ENCODE results near the gene NOC4L.

DNA sequence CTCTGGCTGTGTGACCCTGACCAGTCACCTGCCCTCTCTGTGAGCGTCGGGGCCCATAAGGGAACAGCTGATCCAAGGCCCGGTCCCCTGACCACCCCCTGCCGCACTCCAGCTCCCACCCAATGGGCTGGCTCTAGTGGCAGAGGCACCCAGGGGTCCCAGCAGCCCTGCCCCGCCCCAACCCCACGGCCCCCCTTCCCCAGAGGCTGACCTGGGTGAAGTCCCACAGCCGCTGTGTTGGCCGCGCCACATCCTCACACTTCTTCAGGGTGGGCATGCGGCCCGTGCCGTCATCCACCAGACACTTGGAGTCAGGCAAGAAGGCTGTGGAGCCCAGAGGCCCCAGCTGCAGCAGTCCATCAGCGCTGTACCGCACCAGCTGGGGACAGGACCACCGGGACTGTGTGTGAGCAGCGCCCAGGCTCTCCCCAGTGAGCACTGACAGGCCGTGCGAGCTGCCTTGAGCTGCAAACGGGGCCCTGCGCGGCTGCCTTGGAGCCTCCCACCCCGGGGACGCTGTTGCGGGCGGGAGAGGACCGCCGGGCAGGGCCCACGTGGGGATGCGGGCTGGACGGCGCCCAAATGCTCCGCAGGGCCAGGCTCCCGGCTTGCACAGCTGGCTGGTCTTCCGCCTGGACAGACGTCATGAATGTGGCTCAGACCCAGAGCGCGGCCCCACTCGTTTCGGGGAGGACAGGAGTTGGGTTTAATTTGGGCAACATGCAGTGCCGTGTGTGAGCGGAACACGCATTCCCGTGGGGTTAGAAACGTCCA is 53.5 kb downstream of the NOC4L start:
- TF ChIP-seq, protein P1, sequence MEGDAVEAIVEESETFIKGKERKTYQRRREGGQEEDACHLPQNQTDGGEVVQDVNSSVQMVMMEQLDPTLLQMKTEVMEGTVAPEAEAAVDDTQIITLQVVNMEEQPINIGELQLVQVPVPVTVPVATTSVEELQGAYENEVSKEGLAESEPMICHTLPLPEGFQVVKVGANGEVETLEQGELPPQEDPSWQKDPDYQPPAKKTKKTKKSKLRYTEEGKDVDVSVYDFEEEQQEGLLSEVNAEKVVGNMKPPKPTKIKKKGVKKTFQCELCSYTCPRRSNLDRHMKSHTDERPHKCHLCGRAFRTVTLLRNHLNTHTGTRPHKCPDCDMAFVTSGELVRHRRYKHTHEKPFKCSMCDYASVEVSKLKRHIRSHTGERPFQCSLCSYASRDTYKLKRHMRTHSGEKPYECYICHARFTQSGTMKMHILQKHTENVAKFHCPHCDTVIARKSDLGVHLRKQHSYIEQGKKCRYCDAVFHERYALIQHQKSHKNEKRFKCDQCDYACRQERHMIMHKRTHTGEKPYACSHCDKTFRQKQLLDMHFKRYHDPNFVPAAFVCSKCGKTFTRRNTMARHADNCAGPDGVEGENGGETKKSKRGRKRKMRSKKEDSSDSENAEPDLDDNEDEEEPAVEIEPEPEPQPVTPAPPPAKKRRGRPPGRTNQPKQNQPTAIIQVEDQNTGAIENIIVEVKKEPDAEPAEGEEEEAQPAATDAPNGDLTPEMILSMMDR (IDR thresholded peaks at IDR 0.05), result no peak
- no peak for TF ChIP-seq POLR2A (IDR thresholded peaks at IDR 0.05)

Data from body of pancreas (tissue), 4 donors.